HEK293T (cell line): Measurements from ENCODE around the gene PRDM16.

ENCODE experiments used
- CTCF ChIA-PET: fragments of 350-600 bp; formaldehyde crosslinking; extraction: SDS; loops from one replicate; lab custom pipeline; 2021; ENCODE audit warnings: antibody characterized with exemption, inconsistent platforms; lab: Yijun Ruan, JAX
- POLR2A ChIA-PET: fragments of 350-600 bp; formaldehyde crosslinking; extraction: SDS; loops from one replicate; lab custom pipeline; 2020; ENCODE audit warnings: antibody characterized with exemption, inconsistent platforms; lab: Yijun Ruan, JAX
- DNase-seq: peaks from one replicate; pipeline ENCODE4 v3.0.0; 2012; ENCODE audit warnings: mixed read lengths; ENCODE audit errors: extremely low spot score
- ARNT ChIP-seq: fragments of 450-650 bp; IDR thresholded peaks from 2 replicates; pipeline ENCODE4 v1.6.1; 2017; ENCODE audit warnings: mild to moderate bottlenecking
- BHLHE40 ChIP-seq: fragments of 450-650 bp; IDR thresholded peaks from 2 replicates; pipeline ENCODE4 v1.6.1; 2016; ENCODE audit warnings: mild to moderate bottlenecking, moderate library complexity, borderline replicate concordance
- CTBP1 ChIP-seq: fragments of 450-650 bp; IDR thresholded peaks from 2 replicates; pipeline ENCODE4 v1.6.1; 2016; ENCODE audit warnings: borderline replicate concordance
- ELF4 ChIP-seq: fragments of 450-650 bp; IDR thresholded peaks from 2 replicates; pipeline ENCODE4 v1.6.1; 2017; ENCODE audit warnings: antibody characterized with exemption
- FOXA1 ChIP-seq: fragments of 450-650 bp; IDR thresholded peaks from 2 replicates; pipeline ENCODE4 v1.6.1; 2016; ENCODE audit warnings: mild to moderate bottlenecking
- FOXK2 ChIP-seq: fragments of 450-650 bp; IDR thresholded peaks from 2 replicates; pipeline ENCODE4 v1.6.1; 2016; ENCODE audit warnings: mild to moderate bottlenecking
- FOXM1 ChIP-seq: fragments of 450-650 bp; IDR thresholded peaks from 2 replicates; pipeline ENCODE4 v1.6.1; 2017; ENCODE audit warnings: mild to moderate bottlenecking, borderline replicate concordance
- HDGF ChIP-seq: fragments of 450-650 bp; IDR thresholded peaks from 2 replicates; pipeline ENCODE4 v1.6.1; 2017; ENCODE audit warnings: antibody characterized with exemption, borderline replicate concordance
- L3MBTL2 ChIP-seq: fragments of 450-650 bp; conservative IDR thresholded peaks from 2 replicates; pipeline ENCODE4 v1.6.1; 2016; ENCODE audit warnings: mild to moderate bottlenecking
- LEF1 ChIP-seq: fragments of 450-650 bp; IDR thresholded peaks from 2 replicates; pipeline ENCODE4 v1.6.1; 2017; ENCODE audit warnings: mild to moderate bottlenecking, borderline replicate concordance
- NFRKB ChIP-seq: fragments of 450-650 bp; IDR thresholded peaks from 2 replicates; pipeline ENCODE4 v1.6.1; 2016; ENCODE audit warnings: mild to moderate bottlenecking, moderate library complexity
- SP1 ChIP-seq: fragments of 450-650 bp; IDR thresholded peaks from 2 replicates; pipeline ENCODE4 v1.6.1; 2017
- SUZ12 ChIP-seq: fragments of 450-650 bp; IDR thresholded peaks from 2 replicates; pipeline ENCODE4 v1.6.1; 2016; ENCODE audit warnings: mild to moderate bottlenecking
- TARDBP ChIP-seq: fragments of 450-650 bp; IDR thresholded peaks from 2 replicates; pipeline ENCODE4 v1.6.1; 2016
- ZNF384 ChIP-seq: fragments of 450-650 bp; IDR thresholded peaks from 2 replicates; pipeline ENCODE4 v1.6.1; 2016
- TF ChIP-seq, protein P1 (sequence below): fragments of 450-650 bp; IDR thresholded peaks from 2 replicates; pipeline ENCODE4 v1.6.1; 2016

Gene PRDM16

DNA sequence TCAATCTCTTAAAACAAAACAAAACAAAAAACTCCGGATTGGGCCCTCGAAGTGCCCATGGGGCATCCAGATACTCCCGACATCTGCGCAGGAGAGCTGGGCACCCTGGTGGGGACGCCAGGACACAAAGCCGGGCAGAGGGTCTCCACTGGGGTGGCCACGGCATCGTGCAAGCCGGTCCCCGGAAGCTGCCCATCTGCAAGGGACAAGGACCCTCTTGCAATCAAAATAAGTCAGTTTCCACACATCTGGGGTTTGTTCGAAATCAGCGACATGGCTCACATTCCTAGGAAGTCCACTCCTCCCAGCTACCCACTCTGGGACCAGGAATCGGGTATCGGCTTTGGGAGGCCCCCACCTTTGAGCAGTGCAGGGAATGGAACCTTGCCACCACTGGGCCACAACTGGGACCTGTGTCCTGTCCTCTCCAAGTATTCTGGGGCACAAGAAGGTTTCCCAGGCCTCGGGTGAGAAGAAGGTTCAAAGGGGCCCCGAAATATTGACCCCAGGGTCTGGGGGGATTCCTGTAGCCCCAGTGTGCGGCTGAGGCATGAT, 4.6 kb upstream of the PRDM16 start:
- CTCF ChIA-PET, result no interaction called here
- TF ChIP-seq ELF4, result no peak
- TF ChIP-seq ARNT, result no peak
- TF ChIP-seq CTBP1, result no peak
- TF ChIP-seq LEF1, result no peak
- TF ChIP-seq L3MBTL2, result no peak
- TF ChIP-seq FOXK2, result no peak
- no peak for TF ChIP-seq NFRKB
- TF ChIP-seq, protein P1, sequence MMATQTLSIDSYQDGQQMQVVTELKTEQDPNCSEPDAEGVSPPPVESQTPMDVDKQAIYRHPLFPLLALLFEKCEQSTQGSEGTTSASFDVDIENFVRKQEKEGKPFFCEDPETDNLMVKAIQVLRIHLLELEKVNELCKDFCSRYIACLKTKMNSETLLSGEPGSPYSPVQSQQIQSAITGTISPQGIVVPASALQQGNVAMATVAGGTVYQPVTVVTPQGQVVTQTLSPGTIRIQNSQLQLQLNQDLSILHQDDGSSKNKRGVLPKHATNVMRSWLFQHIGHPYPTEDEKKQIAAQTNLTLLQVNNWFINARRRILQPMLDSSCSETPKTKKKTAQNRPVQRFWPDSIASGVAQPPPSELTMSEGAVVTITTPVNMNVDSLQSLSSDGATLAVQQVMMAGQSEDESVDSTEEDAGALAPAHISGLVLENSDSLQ, result no peak
- TF ChIP-seq TARDBP, result no peak
- TF ChIP-seq SUZ12, result no peak
- TF ChIP-seq FOXA1, result no peak
- DNase-seq, result no peak
- POLR2A ChIA-PET, result no interaction called here

DNA sequence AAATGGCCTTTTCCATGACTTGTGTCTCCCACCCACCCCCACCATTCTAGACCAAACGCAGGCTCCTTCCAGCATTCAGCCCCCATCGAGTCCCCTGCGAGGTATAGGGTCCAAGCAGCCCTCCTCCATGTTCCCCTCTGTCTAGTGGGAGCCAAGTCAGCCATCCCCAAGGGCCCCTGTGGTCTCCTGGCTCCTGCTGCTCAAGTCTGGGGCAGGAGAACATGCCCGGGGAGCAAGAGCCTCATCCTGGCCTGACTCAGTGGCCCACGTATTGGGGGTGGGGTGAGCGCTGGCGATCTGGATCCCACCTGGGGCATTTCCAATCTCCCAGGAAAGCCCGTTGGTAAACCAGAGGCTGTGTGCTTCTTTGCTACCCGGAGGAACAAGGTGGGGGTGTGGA, 4.1 kb upstream of the PRDM16 start:
- TF ChIP-seq ZNF384 (no peak), SP1 (no peak), FOXM1 (no peak), LEF1 (no peak), FOXK2 (no peak), SUZ12 (no peak), ELF4 (no peak), CTBP1 (no peak)
- ChIA-PET POLR2A (no interaction called here), CTCF (no interaction called here)
- DNase-seq, result no peak

DNA sequence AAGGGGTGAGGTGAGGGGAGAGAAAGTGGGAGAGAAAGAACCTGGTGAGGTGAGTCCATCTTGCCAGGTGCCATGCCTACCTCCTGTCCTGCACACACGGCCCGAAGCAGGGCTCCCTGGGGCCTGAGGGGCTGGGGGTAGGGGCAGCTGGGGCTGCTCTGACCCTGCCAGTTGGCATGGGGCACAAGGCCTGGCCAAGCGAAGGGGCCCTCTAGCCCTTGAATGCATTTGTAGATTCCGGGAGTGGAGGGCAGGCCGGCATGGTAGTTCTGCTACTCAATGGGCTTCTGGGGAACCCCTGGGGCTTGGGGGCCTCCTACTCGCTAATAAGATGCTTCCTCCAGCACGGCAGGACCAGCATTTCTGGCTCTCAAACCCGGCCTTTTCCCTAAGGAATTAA, 3.6 kb upstream of the PRDM16 start:
- no peak for DNase-seq
- TF ChIP-seq HDGF (no peak), ARNT (no peak), FOXK2 (no peak)
- TF ChIP-seq, protein P1, result no peak
- ChIA-PET CTCF (no interaction called here), POLR2A (no interaction called here)

DNA sequence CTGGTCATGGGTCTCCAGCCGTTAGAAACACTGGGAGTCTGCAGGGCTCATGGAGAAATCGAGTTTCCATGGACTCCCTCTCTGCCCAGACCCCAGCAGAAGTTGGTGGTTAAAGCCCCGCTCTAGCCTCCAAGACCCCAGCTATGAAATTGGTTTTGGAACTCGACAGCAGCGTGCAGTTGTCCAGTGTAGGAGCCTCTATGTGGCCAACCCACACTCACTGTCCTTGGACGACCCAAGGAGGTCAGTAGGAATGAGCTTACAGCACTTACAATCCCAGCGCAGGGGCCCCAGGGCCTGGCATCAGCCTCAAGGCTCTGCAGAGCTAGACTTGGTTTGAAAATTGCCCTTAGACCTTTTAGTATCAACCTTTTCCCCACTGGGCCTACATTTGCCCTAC, 3.2 kb upstream of the PRDM16 start:
- no peak for DNase-seq
- ChIA-PET CTCF (no interaction called here), POLR2A (no interaction called here)
- TF ChIP-seq LEF1 (no peak), SUZ12 (no peak), ARNT (no peak), FOXK2 (no peak), NFRKB (no peak), BHLHE40 (no peak), FOXA1 (no peak), SP1 (no peak), ZNF384 (no peak), HDGF (no peak), FOXM1 (no peak), CTBP1 (no peak), ELF4 (no peak), L3MBTL2 (no peak), TARDBP (no peak)
- TF ChIP-seq, protein P1, result no peak

DNA sequence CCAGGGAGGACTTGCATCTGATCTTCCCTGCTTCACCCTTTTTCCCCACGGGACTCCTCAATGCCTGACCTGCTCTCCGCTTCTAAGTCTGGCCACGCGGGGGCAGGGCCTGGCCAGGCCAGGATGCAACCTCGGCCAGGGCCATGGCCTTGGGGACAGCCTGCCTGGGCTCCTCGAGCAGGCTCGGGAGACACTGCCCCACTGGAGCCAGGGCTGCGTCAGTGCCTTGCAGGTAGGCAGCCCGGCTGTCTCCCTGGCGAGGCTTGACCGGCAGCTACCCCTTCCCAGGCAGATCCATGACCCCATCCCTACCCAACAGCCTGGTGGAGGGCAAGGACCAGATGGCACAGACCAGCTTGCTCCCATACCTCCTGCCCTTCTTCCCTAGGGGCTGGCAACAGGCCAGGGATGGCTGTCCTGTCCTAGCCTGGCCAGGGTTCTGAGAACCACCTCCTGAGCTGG, 2.7 kb upstream of the PRDM16 start:
- TF ChIP-seq ELF4 (no peak), SUZ12 (no peak), HDGF (no peak), LEF1 (no peak), TARDBP (no peak), ARNT (no peak), SP1 (no peak), FOXK2 (no peak)
- ChIA-PET CTCF (no interaction called here), POLR2A (no interaction called here)
- no peak for DNase-seq

DNA sequence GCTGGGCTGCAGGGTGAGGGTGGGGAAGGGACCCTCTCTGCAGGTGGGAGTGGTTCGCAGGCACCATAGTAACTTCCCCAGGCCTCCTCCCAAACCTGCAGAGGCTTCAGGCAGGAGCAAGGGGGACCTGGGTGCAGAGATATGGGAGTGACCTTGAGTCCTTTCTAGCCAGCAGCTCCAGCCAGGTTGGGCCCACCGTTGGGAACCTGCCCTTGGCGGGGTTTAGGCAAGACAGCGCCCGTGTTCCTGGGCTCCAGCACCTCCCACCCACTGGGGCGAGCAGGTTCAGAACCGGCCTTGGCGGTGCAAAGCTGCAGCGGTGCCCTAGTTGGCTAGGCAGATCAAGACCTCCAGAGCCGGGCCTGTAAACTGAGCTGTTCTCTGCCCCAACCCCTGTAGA, 2.2 kb upstream of the PRDM16 start:
- no peak for DNase-seq
- CTCF ChIA-PET, result no interaction called here
- TF ChIP-seq CTBP1, result no peak
- no peak for TF ChIP-seq HDGF
- TF ChIP-seq SUZ12, result no peak
- no peak for TF ChIP-seq SP1
- no peak for TF ChIP-seq NFRKB
- TF ChIP-seq BHLHE40, result no peak
- TF ChIP-seq ELF4, result no peak
- TF ChIP-seq, protein P1, result no peak
- TF ChIP-seq FOXM1, result no peak
- no peak for TF ChIP-seq L3MBTL2
- TF ChIP-seq ZNF384, result no peak
- TF ChIP-seq ARNT, result no peak
- no peak for TF ChIP-seq LEF1
- TF ChIP-seq FOXA1, result no peak
- TF ChIP-seq TARDBP, result no peak
- POLR2A ChIA-PET, result no interaction called here
